Kasumi-1 (cell line): ENCODE data around the gene DNAJB4.
"Not testable (repeated sequence)": the region's sequence is repeated elsewhere in the genome, so short reads cannot be mapped to it uniquely, and the experiment has no call there.

ENCODE experiments used
- DNase-seq, 2 experiments: peaks; one replicate each; lab custom pipeline; 2025; lab: John Stamatoyannopoulos, UW

DNAJB4 gene

DNA sequence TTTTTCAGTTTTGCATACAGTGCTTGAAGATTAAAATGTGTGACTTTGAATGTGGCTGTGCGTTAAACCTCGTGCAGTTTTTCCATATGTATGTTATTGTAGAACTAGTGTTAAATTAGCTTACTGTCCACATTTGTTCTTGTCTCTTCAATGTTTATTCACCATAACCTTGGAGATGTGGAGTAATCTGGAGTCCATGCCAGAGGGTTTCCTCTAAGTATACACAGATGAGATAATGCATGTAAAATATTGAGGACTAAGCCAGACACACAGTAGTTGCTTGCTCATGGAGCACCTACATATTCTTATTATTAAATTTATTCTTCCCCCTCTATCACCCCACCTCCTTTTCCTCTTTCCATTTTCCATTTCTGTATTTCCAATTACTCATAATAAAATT, 33.3 kb downstream of the DNAJB4 start:
- DNase-seq, result no peak

DNA sequence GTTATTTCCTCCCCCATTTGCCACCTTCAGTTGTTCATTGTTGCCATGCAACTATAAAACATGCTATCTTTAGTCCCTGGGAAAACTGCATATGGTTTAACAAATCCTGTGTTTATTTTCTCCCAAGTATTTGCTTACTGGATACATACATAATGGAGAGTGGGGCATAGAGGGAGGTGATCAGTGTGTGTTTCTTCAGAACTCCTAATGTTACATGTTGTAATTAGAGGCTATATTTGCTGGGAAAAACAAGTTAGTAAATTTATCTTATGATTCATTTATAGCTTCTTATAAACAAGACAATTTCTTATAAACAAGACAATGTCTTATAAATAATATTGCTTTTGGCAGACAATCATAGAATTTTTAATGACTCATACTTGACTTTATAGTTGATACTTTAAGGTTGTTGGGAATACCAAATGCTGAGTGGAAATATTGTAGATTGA, 33.8 kb downstream of the DNAJB4 start:
- DNase-seq, result no peak

DNA sequence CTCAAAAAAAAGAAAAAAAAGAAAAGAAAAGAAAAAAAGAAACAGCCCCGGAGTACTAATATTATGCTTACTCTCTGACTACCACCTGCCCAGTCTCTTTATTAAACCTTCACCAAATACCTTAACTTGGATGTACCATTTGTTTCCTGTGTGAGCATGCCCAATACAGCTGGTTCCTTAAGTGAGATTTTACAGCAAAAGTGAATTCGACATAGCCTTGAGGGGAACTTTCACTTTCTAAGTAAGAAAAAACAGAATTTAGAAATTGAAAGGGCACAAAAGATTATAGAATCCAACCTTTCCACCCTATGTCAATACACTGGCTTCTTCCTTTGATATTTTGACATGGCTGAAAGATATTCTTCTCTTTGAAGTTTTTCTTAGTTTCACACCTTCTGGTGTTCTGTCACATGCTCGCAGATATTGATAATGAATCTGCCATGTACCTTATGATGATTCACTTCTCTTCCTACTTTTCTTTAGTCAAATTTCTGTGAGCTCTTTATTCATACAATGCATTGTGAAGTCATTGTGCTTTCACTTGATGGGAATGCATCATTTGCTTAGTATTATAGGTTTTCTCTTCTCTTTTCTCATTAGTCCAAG, 35.8 kb downstream of the DNAJB4 start:
- no peak for DNase-seq

DNA sequence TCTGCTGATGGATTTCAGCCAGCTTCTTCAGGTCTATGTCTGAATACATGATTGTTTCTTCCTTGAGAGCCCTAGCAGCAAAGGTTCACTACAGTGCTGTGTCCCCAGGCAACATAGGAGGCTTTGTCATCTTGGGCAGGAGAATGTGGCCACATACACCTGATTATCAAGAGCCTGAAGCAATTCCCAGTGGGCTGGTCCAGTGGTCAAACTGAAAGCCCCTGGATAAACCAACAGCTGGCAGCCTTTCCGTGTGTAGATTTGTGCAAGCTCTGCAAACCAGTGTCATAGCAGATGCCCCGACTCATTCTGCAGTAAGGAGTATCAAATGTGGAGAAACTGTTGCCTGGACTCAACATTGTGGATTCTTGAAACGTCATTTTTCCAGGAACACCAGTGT, 38.7 kb downstream of the DNAJB4 start:
- no peak for DNase-seq

DNA sequence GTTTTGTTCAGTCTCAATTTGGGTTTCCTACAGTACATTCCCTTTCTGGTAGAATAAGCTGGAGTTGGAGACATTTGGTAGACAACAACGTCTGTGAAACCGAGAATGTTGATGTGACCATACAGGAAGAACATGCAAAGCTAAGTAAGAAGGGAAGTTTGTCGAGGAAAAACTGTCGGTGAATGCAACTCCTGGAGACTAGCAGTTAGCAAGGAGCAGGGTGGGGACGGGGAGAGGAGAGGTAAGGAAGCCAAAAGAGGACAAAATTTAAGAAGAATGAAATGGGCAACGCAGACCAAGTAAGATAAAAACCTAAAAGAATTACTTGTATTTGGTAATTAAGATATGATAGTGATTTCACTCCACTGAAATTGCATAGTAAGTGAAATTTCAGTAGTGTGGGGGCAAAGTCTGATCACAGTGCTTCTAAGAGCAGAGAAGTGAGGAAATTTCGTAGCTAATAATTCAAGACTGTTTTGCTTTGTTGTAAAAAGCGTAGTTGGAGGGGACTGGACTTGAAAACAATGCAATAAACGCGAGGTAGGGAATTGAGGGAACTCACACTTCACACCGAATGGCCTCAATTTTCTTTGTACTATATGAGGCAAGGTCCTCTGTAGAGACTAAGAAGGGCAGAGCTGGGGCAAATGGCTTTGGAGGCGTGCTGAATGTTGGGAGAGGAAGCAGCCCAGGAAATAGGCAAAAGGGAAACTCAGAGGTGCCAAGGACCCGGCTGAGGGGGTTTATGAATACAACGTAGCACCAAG, 40.2 kb downstream of the DNAJB4 start:
- no peak for DNase-seq

DNA sequence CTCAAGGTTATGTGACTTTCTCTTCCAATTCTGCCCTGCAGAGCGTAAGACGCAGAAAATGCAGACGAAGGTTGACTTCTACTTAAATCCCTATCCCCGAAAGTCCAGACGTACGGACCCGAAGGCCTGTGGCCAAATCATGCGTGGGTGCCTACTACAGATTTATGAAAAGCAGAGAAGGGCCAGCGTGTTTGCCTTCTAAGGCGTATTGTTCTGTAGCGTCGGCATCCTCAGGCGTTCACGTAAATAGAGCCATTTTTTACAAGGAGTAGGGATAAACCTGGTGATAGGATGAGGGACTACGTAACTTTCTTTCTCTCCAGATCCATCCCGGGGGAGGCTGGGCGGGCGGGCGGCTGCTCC, 40.8 kb downstream of the DNAJB4 start:
- DNase-seq, result no peak

DNA sequence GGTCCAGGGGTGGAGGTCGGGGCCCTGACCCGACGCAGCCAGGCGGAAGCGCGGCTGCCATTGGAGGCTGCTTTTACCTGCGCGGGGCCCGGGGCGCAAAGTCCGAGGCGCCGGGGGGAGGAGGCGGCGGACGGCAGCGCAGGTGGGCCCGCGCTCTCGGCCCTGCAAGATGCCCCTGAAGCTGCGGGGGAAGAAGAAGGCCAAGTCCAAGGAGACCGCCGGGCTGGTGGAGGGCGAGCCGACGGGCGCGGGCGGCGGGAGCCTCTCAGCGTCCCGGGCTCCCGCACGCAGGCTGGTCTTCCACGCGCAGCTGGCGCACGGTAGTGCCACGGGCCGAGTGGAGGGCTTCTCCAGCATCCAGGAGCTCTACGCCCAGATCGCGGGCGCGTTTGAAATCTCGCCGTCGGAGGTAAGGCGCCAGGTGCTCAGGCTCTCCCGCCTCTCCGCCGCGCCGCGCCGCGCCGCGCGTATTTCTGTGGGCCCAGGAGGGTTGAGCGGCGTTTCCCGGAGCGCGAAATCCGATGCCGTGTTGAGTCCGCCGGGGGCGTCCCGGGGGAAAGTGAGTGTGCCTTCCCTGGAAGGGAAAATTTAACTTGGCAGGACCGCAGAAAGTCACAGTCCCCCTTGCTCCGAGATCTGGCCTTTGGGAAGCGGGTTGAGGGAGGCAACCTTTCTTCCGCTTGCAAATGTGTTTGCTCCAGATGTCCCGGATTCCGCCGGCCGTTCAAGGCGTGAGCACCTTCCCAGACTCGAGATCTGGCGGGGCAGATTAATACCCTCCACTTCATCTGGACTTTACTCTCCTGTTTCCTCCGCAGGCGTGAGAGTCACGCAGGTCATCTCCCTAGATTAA, 41.4 kb downstream of the DNAJB4 start, which contains the start of gene GIPC2:
Gene GIPC2 (plus strand): TSS at position 41 of the 853 bp plus-strand sequence. CDS start 129 bp downstream, at position 170.
- DNase-seq, result no peak

DNA sequence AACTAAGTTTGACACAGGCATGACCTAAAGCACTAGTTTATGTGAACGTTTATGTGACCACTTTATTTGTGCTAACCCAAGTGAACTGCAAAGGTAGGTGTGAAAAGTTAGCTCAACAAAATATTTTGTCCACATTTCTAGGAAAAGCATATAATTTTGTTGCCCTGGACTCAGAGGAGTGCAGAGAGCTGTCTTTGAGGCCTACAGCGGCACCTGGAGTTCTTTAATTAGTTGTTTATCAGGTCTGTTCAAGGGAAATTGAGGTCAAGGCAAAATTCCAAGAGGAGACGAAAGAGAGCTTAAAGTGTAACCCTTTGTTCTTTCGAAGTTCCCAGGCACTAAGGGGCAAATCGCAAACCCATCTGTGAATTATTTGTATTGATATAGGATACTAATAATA, 42.4 kb downstream of the DNAJB4 start:
- no peak for DNase-seq

DNA sequence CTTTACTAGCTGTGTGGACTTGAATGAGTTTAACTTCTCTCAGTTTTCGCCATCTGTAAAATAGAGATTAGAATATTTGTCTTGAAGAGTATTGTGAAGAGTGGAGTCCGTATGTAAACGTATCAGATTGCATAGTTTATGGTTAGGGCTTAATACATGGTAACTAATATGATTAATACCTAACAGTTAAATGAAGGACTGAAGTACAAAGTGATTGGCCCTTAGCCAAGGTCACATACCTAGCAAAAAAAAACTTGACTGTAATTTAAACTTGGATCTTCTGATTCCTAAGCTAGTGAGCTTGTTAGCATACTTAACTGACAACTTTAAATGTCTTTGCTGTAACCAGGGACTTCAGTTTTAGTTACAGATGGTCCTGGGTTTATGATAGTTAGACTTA, 42.9 kb downstream of the DNAJB4 start:
- DNase-seq, result no peak

DNA sequence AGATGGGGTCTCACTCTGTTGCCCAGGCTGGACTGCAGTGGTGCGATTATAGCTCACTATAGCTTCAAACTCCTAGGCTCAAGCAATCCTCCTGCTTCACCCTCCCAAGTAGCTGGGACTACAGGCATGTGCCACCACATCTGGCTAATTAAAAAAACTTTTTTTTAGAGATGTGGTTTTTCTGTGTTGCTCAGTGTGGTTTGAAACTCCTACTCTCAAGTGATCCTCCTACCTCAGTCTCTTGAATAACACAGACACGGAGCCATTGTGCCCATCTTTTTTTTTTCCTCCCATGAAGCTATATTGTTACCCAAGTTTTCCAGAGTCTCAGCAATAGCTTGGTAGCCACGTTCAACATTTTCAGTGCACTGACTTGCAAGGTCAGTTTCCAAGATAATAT, 43.7 kb downstream of the DNAJB4 start:
- no peak for DNase-seq

DNA sequence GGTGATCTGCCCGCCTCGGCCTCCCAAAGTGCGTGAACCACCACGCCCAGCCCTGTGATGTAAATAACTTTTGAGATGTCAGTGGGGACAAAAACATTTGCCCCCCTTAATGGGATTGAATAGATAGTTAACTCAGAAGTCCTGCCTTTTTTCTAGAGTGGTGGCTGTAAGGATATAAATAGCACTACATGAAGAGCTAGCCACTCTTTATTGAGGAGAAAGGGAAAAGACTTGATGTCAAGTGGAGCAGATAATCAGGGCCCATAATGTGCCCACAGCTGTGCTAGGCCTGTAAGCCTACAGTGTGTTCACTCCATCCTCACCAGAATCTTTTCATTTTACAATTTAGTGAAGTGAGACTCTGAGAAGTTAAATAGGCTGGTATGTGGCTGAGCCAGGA, 44.7 kb downstream of the DNAJB4 start:
- no peak for DNase-seq

DNA sequence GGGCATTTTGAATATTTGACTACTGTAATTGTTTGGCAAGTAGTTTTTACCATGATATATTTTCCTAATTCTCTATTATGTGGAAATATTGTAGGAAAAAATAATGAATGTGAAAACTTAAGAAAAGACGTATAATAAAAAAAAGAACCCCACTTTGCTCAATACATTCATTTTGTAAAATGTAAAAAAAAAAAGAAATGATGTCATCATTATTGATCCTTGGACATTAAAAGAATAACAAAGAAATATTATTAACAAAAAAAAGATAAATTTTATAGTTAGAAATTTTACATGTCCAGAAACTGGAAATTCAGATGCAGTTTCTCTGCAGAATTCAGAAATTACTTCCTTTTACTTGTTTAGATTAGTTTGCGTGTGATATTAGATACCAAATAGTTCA, 46.3 kb downstream of the DNAJB4 start:
- no peak for DNase-seq

DNA sequence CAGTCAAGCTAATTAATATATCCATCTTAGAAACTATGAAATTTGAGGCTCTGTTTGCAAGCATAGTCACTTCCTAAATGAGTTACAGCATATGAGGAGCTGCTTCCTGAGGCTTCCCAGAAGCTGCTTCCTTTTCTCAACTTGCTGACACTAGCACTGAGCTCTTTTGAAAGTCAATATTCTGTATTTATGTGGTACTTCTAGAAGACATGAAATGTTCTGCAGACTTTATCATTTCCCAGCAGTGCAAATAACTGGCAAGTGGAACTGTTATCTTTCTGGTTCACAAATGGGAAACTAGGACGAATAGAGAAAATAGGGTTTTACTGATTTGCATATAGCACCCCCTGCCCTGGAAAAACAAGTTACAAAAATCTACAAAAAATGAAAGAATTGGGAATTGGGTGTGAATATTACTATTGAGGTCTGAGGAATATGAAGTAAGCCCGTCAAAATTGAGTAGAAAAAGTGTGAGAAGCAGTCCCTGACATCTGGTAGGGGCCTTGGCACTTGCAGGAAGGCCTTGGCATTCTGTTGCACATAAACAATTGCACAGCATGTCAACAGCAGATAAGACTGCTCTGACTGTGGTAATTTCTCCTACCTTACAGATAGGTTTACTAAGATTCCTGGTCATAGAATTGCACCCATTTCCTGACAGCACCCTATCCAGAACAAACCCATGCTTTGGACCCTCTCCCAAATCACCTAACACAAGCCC, 48.1 kb downstream of the DNAJB4 start:
- DNase-seq, result peak; percentile 31 to 47

DNA sequence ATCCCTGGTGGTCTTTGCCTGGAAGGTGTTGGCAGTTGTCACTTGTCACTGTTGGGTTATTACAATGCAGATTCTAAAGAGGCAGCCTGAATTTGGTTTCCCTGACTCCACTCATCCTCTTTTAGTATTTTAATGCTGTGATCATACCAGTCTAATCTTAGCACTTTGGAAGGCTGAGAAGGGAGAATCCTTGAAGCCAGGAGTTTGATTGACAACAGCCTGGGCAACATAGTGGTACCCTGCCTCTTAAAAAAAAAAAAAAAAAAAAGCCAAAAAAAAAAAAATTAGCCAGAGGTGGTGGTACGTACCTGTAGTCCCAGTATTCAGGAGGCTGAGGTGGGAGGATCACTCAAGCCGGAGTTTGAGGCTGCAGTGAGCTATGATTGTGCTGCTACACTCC, 48.8 kb downstream of the DNAJB4 start:
- no peak for DNase-seq

DNA sequence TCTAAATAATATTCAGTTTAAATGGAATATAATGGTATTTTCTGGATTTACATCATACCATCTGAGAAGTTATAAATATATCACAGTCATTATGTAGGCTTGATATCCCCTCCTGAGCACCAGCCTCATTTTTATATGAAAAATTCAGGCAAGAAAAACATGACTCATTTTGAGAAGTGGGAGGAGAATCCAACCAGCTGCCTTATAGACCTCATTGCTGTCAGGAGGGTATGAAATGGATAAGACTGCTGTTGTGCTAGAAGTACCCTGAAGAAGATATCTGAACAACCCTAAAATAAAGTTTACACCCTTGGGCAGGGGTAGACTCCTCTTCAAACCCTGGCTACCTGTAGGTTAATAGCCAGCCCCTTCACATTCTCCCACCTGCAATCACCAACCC, 49.8 kb downstream of the DNAJB4 start:
- DNase-seq, result no peak

DNA sequence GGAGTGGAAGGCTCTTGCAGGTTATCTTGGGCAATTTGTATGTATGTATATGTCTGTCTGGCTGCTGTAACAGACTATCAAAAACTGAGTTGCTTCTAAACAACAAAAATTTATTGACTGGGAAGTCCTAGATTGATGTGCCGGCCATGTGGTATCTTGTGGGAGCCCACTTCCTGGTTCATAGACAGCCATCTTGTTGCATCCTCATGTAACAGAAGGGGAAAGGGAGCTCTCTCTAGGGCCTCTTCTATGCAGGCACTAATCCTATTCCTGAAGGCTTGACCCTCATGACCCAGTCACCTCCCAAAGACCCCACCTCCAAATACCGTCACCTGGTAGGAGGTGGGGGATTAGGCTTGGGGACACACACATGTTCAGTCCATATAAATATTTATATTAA, 50.2 kb downstream of the DNAJB4 start:
- DNase-seq, result no peak

DNA sequence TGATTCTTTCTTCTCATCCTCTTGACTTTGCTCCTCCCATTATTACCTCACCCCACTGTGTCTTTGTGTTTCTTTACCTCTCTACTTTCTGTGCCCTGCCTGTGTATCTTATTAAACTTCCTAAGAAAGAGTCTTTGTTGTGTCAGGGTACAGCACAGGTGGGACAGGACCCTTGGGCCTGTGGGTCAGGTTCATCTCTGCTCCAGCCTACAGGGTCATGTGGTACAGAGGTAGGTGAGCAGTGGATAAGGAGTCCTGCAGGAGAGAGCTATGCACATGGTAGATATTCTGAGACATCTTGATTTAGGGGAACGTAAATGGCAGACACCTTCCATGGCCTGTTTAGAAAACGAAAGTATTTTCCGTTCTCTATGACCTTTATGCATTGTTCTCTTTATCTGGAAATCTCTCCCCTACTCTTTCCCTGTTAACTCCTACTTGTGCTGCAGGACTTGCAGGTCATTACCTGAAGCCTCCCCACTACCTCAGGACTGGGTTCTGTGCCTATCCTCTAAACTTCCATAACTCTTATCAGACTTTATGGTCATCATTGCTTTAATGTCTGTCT, 50.9 kb downstream of the DNAJB4 start:
- DNase-seq, result no peak

DNA sequence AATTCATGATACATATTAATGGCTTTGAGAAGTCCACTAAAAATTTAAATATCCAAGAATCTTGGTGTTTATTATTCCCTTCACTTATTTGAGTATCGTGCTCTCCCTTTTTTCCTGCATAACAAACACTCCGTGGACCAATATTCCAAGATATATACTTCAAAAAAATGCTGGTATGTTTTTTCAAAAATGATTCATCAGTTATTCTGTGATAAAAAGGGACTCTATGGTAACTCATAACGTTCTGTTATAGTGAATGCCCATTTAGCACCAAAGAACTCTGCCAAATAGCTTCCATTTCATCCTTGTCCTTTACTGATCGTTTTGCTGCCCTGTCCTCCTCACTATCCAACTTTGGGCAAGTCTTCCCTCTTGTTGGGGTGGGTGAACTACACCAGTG, 53.9 kb downstream of the DNAJB4 start:
- no peak for DNase-seq

DNA sequence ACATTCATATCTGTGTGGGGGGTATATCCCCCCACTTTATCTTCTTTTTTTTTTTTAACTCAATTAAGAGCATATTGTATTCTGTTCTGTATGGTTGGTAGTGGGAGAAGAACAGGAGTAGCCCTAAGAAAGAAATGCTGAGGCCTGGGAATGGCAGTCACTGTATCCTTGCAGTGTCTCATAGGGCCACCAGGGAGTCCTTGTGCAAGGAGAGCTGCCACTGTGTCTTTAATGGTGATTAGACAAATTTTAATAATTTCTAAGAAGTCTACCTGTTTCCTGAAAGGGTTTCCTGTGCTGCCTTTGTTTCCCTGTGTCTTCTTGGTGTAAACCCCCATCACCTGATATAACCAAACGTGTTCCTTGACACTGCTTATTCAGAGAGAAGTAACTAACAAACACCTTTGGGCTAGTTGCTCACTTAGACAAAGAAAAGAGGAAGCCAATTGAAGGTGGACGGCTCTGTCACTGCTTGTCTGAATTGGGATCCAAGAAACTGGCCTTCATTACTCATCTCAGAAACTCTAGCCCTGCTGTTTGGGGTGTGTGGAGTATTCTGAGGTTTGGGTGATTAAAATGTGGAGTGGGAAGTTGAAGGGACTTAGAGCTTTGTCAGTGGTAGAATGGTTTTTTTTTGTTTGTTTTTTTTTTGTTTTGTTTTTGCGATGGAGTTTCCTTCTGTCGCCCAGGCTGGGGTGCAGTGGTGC, 56.3 kb downstream of the DNAJB4 start:
- DNase-seq, result no peak

DNA sequence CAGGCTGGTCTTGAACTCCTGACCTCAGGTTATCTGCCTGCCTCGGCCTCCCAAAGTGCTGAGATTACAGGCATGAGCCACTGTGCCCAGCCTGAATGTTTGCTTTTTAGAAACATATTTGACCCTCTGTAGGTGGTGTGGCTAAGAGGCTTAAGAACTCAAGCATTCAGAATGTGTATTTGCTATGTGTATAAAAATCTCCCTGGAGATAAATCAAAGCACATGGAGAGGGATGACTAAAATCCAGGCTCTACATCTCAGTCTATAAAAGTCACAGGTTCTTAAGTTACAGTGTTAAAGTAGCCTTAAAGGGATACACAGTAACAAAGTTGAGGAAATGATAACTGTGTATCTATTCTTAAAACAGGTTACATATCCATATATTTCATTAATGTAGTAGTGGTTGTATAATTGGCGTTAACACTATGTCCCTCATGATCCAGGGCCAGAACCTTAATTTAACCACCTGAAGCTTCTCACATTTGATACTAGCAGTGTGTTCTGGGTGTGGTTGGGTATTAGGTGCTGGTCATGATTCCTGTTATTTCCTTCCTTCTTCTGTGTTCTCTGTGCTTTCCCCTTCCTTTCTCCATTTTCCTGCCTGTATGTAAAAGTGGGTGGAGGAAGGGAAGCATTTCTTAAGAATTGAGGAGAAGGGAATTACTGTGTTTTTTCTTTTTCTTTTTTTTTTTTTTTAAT, 57.2 kb downstream of the DNAJB4 start:
- DNase-seq, result no peak

DNA sequence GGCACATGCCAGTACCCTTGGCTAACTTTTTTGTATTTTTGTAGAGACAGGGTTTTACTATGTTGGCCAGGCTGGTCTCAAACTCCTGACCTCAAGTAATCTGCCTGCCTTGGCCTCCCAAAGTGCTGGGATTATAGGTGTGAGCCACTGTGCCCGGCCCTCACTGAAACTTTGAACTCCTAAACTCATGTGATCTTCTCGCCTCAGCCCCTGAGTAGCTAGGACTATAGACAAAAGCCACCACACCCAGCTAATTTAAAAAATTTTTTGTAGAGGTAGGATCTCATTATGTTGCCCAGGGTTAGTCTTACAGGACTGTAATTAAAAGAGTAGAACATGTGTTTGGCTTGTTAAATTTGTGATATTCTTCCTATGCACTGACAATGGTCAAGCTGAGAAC, 60.1 kb downstream of the DNAJB4 start:
- not testable (repeated sequence) for DNase-seq
